HL-60 (cell line): ENCODE results near the gene METRNL.

ENCODE experiments used
- GABPA ChIP-seq: IDR thresholded peaks from 2 replicates; pipeline ENCODE4 v1.6.1; 2012; ENCODE audit warnings: low read depth
- TF ChIP-seq, protein P1 (sequence below): IDR thresholded peaks from one replicate; pipeline ENCODE4 v1.5.1; 2011; ENCODE audit warnings: low read length, control low read depth, inconsistent platforms; ENCODE audit not compliant: insufficient read depth

DNA sequence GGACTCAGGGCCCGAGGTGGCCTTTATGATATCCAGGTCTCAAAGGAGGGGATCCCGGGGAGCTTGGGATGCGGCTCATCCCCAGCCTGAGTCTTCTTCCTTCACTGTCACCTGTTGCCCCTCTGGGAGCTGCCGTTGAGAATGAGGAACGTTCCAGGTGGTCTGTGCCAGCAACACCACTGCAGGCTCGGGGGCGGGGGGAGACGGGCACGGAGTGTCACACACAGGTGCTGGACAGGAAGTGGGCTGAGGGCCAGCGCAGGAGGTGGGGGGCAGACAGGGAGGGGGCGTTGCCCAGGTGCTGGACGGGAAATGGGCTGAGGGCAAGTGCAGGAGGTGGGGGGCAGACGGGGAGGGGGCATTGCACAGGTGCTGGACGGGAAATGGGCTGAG is 28.2 kb downstream of the METRNL start:
- TF ChIP-seq, protein P1, sequence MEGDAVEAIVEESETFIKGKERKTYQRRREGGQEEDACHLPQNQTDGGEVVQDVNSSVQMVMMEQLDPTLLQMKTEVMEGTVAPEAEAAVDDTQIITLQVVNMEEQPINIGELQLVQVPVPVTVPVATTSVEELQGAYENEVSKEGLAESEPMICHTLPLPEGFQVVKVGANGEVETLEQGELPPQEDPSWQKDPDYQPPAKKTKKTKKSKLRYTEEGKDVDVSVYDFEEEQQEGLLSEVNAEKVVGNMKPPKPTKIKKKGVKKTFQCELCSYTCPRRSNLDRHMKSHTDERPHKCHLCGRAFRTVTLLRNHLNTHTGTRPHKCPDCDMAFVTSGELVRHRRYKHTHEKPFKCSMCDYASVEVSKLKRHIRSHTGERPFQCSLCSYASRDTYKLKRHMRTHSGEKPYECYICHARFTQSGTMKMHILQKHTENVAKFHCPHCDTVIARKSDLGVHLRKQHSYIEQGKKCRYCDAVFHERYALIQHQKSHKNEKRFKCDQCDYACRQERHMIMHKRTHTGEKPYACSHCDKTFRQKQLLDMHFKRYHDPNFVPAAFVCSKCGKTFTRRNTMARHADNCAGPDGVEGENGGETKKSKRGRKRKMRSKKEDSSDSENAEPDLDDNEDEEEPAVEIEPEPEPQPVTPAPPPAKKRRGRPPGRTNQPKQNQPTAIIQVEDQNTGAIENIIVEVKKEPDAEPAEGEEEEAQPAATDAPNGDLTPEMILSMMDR: no peak
- TF ChIP-seq GABPA: no peak
